IMR-90 (cell line): ENCODE measurements around the gene CDC25B. TPM values are rescaled to one million over a fixed set of nuclear protein-coding genes. Genes with fewer than 3 reads are reported as not detected.

ENCODE experiments used
- ATAC-seq: fragments of 200-7000 bp; cut with Tn5 transposase; 2 replicates; pipeline ENCODE4 v1.9.1; 2020; ENCODE audit warnings: low read depth, mild to moderate bottlenecking, moderate library complexity
- BruUV-seq: library from RNA; stranded (reverse); fragments of 400-500 nt; replicated peaks from 2 replicates; lab custom pipeline; 2021; lab: Mats Ljungman, UMichigan
- CTCF ChIA-PET: fragments of 300-600 bp; formaldehyde crosslinking; extraction: SDS; loops from one replicate; lab custom pipeline; 2021; ENCODE audit warnings: antibody characterized with exemption; lab: Yijun Ruan, JAX
- POLR2A ChIA-PET: fragments of 300-600 bp; sonication (Branson Sonifier 250); formaldehyde crosslinking; loops from one replicate; lab custom pipeline; 2022; ENCODE audit warnings: antibody characterized with exemption; ENCODE audit not compliant: unreplicated experiment; lab: Charles Lee
- DNase-seq: peaks from one replicate; pipeline ENCODE4 v3.0.0; 2013
- H2AFZ ChIP-seq: replicated peaks from 2 replicates; pipeline ENCODE3; 2013; ENCODE audit warnings: low read length, mild to moderate bottlenecking; ENCODE audit not compliant: poor library complexity
- H2AK5ac ChIP-seq: 2 replicates; pipeline ENCODE4 v1.6.1; 2013; ENCODE audit warnings: low read depth, low read length, inconsistent platforms
- H2AK9ac ChIP-seq: replicated peaks from 2 replicates; pipeline ENCODE3; 2013; ENCODE audit warnings: mild to moderate bottlenecking, low read depth, low read length, moderate library complexity; ENCODE audit not compliant: poor library complexity
- H2BK120ac ChIP-seq: 2 replicates; pipeline ENCODE4 v1.6.1; 2013; ENCODE audit warnings: low read depth, low read length, inconsistent platforms
- H2BK15ac ChIP-seq: 3 replicates; pipeline ENCODE4 v1.6.1; 2013; ENCODE audit warnings: low read depth, low read length, inconsistent platforms
- H2BK20ac ChIP-seq: 2 replicates; pipeline ENCODE4 v1.6.1; 2013; ENCODE audit warnings: low read depth, mild to moderate bottlenecking, inconsistent platforms, low read length, moderate library complexity
- H2BK5ac ChIP-seq: 2 replicates; pipeline ENCODE4 v1.6.1; 2013; ENCODE audit warnings: mild to moderate bottlenecking, low read depth, low read length, inconsistent platforms; ENCODE audit not compliant: poor library complexity, severe bottlenecking
- H3K14ac ChIP-seq: replicated peaks from 2 replicates; pipeline ENCODE4 v1.6.1; 2013; ENCODE audit warnings: low read depth, low read length, inconsistent platforms
- H3K18ac ChIP-seq: 2 replicates; pipeline ENCODE4 v1.6.1; 2013; ENCODE audit warnings: low read depth, low read length, control low read depth
- H3K23ac ChIP-seq: 2 replicates; pipeline ENCODE4 v1.6.1; 2013; ENCODE audit warnings: low read depth, low read length, inconsistent platforms
- H3K27ac ChIP-seq: 2 replicates; pipeline ENCODE4 v1.5.1; 2013; ENCODE audit warnings: mild to moderate bottlenecking, control low read depth, low read length; ENCODE audit not compliant: insufficient read depth
- H3K27me3 ChIP-seq: 2 replicates; pipeline ENCODE4 v1.6.1; 2013; ENCODE audit warnings: low read length; ENCODE audit not compliant: control insufficient read depth, insufficient read depth
- H3K36me3 ChIP-seq: 2 replicates; pipeline ENCODE4 v1.6.1; 2013; ENCODE audit warnings: low read length, mixed read lengths; ENCODE audit not compliant: control insufficient read depth, insufficient read depth
- H3K4ac ChIP-seq: 2 replicates; pipeline ENCODE4 v1.6.1; 2013; ENCODE audit warnings: low read depth, low read length, inconsistent platforms
- H3K4me1 ChIP-seq: 2 replicates; pipeline ENCODE4 v1.6.1; 2013; ENCODE audit warnings: low read length, mixed read lengths; ENCODE audit not compliant: control insufficient read depth, insufficient read depth
- H3K4me2 ChIP-seq: 2 replicates; pipeline ENCODE4 v1.6.1; 2013; ENCODE audit warnings: low read depth, mild to moderate bottlenecking, control low read depth, low read length, moderate library complexity
- H3K4me3 ChIP-seq: 2 replicates; pipeline ENCODE4 v1.5.1; 2013; ENCODE audit warnings: low read depth, mild to moderate bottlenecking, control low read depth, low read length, moderate library complexity; ENCODE audit not compliant: insufficient read depth
- H3K56ac ChIP-seq: 2 replicates; pipeline ENCODE4 v1.6.1; 2013; ENCODE audit warnings: low read length, inconsistent platforms; ENCODE audit not compliant: insufficient read depth; ENCODE audit errors: extremely low read depth
- H3K79me1 ChIP-seq, 2 experiments: 2 replicates each; pipeline ENCODE4 v1.6.1; 2013; ENCODE audit warnings: low read length in 2 of 2, inconsistent platforms in 1 of 2, low read depth in 1 of 2
- H3K9ac ChIP-seq: 2 replicates; pipeline ENCODE4 v1.6.1; 2013; ENCODE audit warnings: low read depth, low read length, control low read depth
- H3K9me1 ChIP-seq: 2 replicates; pipeline ENCODE4 v1.6.1; 2013; ENCODE audit warnings: low read length, inconsistent platforms; ENCODE audit not compliant: insufficient read depth
- H3K9me3 ChIP-seq: 2 replicates; pipeline ENCODE4 v1.6.1; 2013; ENCODE audit warnings: low read length; ENCODE audit not compliant: control insufficient read depth, insufficient read depth
- H4K20me1 ChIP-seq: 2 replicates; pipeline ENCODE4 v1.6.1; 2013; ENCODE audit warnings: low read length, inconsistent platforms; ENCODE audit not compliant: insufficient read depth
- H4K5ac ChIP-seq: 2 replicates; pipeline ENCODE4 v1.6.1; 2013; ENCODE audit warnings: mild to moderate bottlenecking, low read depth, low read length, control low read depth
- H4K8ac ChIP-seq, 2 experiments: 2 replicates each; pipeline ENCODE4 v1.6.1; 2013; ENCODE audit warnings: low read depth in 2 of 2, low read length in 2 of 2, control low read depth in 1 of 2, inconsistent platforms in 1 of 2
- H4K91ac ChIP-seq: 2 replicates; pipeline ENCODE4 v1.6.1; 2013; ENCODE audit warnings: low read depth, low read length, inconsistent platforms; ENCODE audit not compliant: insufficient read depth
- BHLHE40 ChIP-seq: fragments of 150-350 bp; IDR thresholded peaks from 2 replicates; pipeline ENCODE4 v1.6.1; 2016; ENCODE audit warnings: mild to moderate bottlenecking, low read depth, low read length
- CEBPB ChIP-seq: IDR thresholded peaks from 2 replicates; pipeline ENCODE4 v1.6.1; 2012; ENCODE audit warnings: low read depth, low read length, improper control_type of control experiment
- CHD1 ChIP-seq: IDR thresholded peaks from 2 replicates; pipeline ENCODE4 v1.6.1; 2012; ENCODE audit warnings: low read depth, low read length, improper control_type of control experiment
- FOS ChIP-seq: fragments of 150-350 bp; IDR thresholded peaks from 2 replicates; pipeline ENCODE4 v1.6.1; 2016; ENCODE audit warnings: low read depth, low read length
- MAFK ChIP-seq: IDR thresholded peaks from 2 replicates; pipeline ENCODE4 v1.6.1; 2012; ENCODE audit warnings: low read depth, low read length, improper control_type of control experiment
- MAZ ChIP-seq: IDR thresholded peaks from 2 replicates; pipeline ENCODE4 v1.6.1; 2012; ENCODE audit warnings: low read depth, mild to moderate bottlenecking, low read length, improper control_type of control experiment, moderate library complexity, borderline replicate concordance
- MXI1 ChIP-seq: IDR thresholded peaks from 2 replicates; pipeline ENCODE4 v1.6.1; 2012; ENCODE audit warnings: low read depth, mild to moderate bottlenecking, low read length, moderate library complexity, borderline replicate concordance
- NFE2L2 ChIP-seq: fragments of 150-350 bp; IDR thresholded peaks from 2 replicates; pipeline ENCODE4 v1.6.1; 2016; ENCODE audit warnings: low read depth, mild to moderate bottlenecking, low read length
- POLR2A ChIP-seq: IDR thresholded peaks from 2 replicates; pipeline ENCODE4 v1.6.1; 2012; ENCODE audit warnings: mild to moderate bottlenecking, low read depth, low read length
- RAD21 ChIP-seq: IDR thresholded peaks from 2 replicates; pipeline ENCODE4 v1.6.1; 2012; ENCODE audit warnings: low read length, improper control_type of control experiment
- RCOR1 ChIP-seq: IDR thresholded peaks from 2 replicates; pipeline ENCODE4 v1.6.1; 2012; ENCODE audit warnings: mild to moderate bottlenecking, low read length, improper control_type of control experiment; ENCODE audit not compliant: insufficient replicate concordance
- RFX5 ChIP-seq: IDR thresholded peaks from 2 replicates; pipeline ENCODE4 v1.8.0; 2012; ENCODE audit warnings: low read depth, mild to moderate bottlenecking, low read length, moderate library complexity
- SMC3 ChIP-seq: fragments of 150-350 bp; IDR thresholded peaks from 2 replicates; pipeline ENCODE4 v1.6.1; 2016; ENCODE audit warnings: low read depth, mild to moderate bottlenecking, antibody characterized with exemption, low read length, moderate library complexity
- WGBS, 2 experiments: methylation state at CpG; one replicate each; pipeline versions ENCODE4 v1.1.5 to v1.1.7; 2013; ENCODE audit warnings: missing lambda C conversion rate in 2 of 2; ENCODE audit not compliant: insufficient read length in 1 of 2; ENCODE audit errors: extremely low coverage in 2 of 2; 5-methylcytosine and 5-hydroxymethylcytosine counted together
- dilution Hi-C: fragments of 300-500 bp; cut with HindIII; formaldehyde crosslinking; loops from one replicate; pipeline ENCODE4 v1.14.3; 2018; ENCODE audit warnings: low sequenced_read_pairs; ENCODE audit not compliant: unreplicated experiment
- in situ Hi-C: fragments of 300-500 bp; cut with MboI; formaldehyde crosslinking; loops from 3 replicates; pipeline ENCODE4 v1.14.3; 2019; ENCODE audit warnings: low sequenced_read_pairs, inconsistent platforms, mixed read lengths
- intact Hi-C: fragments of 100-400 bp; cut with micrococcal nuclease; formaldehyde crosslinking; loops from 2 replicates; pipeline ENCODE4 v1.10.0; 2022
- polyA plus RNA-seq, 3 experiments: library from polyadenylated mRNA; depleted of rRNA; stranded (reverse); fragments of >200 nt; gene quantifications; 2 replicates each; pipeline ENCODE4 v1.2.3, GENCODE V29; 2012; ENCODE audit warnings: low replicate concordance in 1 of 3
- total RNA-seq: library from RNA; depleted of rRNA; stranded (reverse); fragments of >200 nt; gene quantifications from 2 replicates; pipeline ENCODE4 v1.2.3, GENCODE V29; 2012
- TF ChIP-seq, protein P1 (sequence below): fragments of 150-350 bp; IDR thresholded peaks from 2 replicates; pipeline ENCODE4 v1.6.1; 2016; ENCODE audit warnings: low read depth, mild to moderate bottlenecking, low read length, moderate library complexity, borderline replicate concordance
- TF ChIP-seq, protein P2 (sequence below): fragments of 150-350 bp; IDR thresholded peaks from 2 replicates; pipeline ENCODE4 v1.6.1; 2017; ENCODE audit warnings: mild to moderate bottlenecking, antibody characterized with exemption, low read length, low read depth
- TF ChIP-seq, protein P3 (sequence below): conservative IDR thresholded peaks from 2 replicates; pipeline ENCODE4 v1.5.1; 2012; ENCODE audit warnings: mild to moderate bottlenecking, low read depth, low read length, improper control_type of control experiment

The CDC25B gene
- total and polyA plus RNA-seq, 2 of the 4 experiments (the other 2 are of a cell fraction), result 14.5 to 50.5 TPM

DNA sequence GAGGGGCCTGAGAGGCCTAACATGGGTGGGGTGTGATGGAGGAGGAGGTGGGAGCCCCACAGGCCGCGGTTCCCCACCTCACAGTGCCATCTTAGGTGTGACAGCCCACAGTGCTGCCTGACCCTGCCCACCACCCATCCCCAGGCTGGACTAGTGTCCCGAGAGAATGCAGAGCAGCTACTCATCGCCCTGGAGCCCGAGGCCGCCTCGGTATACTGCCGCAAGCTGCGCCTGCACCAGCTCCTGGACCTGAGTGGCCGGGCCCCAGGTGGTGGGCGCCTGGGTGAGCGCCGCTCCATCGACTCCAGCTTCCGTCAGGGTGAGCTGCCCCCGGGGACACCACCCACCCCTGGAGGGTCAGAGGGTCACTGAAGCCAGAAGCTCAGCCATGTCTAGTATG is 48.0 kb upstream of the CDC25B start:
- intact Hi-C loops, result no loop called here
- Histone ChIP-seq H3K4me3 (no peak overlapping the region), H3K9ac (no peak overlapping the region), H4K8ac (no peak overlapping the region), H2BK15ac (no peak overlapping the region), H4K20me1 (0 out of 2 replicates have a peak, but pooled peaks cover 6% of the 10 kb centered on the region), H4K5ac (no peak overlapping the region), H3K14ac (no peak overlapping the region), H3K79me1 (no peaks in the 10 kb centered on the region), H3K4me2 (no peak overlapping the region), H4K91ac (no peak overlapping the region), H3K36me3 (peaks cover 2% of the 10 kb centered on the region), H2BK20ac (no peak overlapping the region), H3K18ac (no peak overlapping the region), H2AK9ac (no peak overlapping the region), H3K56ac (no peak overlapping the region), H3K27ac (no peak overlapping the region), H3K9me1 (no peaks in the 10 kb centered on the region), H3K4ac (no peak overlapping the region), H3K4me1 (no peaks in the 10 kb centered on the region), H2BK120ac (no peak overlapping the region), H2BK5ac (no peak overlapping the region), H3K27me3 (peaks cover 12% of the 10 kb centered on the region), H2AK5ac (no peak overlapping the region), H3K23ac (no peak overlapping the region), H2AFZ (no peak overlapping the region), H3K9me3 (no peaks in the 10 kb centered on the region)
- ChIA-PET POLR2A (interaction anchor here (0.6 kb wide), 1 partner anchor 26 kb away, joined by 7 read pairs; no protein-coding TSS in a partner anchor), CTCF (interaction anchor here (0.5 to 1.3 kb wide), 2 partner anchors 10 to 71 kb away, joined by 3 read pairs; no protein-coding TSS in a partner anchor)
- TF ChIP-seq BHLHE40, result no peak
- no peak for TF ChIP-seq MXI1
- TF ChIP-seq CHD1, result no peak
- no peak for TF ChIP-seq RFX5
- TF ChIP-seq MAZ, result no peak
- TF ChIP-seq, protein P1, sequence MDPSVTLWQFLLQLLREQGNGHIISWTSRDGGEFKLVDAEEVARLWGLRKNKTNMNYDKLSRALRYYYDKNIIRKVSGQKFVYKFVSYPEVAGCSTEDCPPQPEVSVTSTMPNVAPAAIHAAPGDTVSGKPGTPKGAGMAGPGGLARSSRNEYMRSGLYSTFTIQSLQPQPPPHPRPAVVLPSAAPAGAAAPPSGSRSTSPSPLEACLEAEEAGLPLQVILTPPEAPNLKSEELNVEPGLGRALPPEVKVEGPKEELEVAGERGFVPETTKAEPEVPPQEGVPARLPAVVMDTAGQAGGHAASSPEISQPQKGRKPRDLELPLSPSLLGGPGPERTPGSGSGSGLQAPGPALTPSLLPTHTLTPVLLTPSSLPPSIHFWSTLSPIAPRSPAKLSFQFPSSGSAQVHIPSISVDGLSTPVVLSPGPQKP, result no peak
- no peak for TF ChIP-seq POLR2A
- TF ChIP-seq RAD21, result no peak
- TF ChIP-seq, protein P2, sequence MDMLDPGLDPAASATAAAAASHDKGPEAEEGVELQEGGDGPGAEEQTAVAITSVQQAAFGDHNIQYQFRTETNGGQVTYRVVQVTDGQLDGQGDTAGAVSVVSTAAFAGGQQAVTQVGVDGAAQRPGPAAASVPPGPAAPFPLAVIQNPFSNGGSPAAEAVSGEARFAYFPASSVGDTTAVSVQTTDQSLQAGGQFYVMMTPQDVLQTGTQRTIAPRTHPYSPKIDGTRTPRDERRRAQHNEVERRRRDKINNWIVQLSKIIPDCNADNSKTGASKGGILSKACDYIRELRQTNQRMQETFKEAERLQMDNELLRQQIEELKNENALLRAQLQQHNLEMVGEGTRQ, result no peak
- no peak for TF ChIP-seq NFE2L2
- no peak for TF ChIP-seq CEBPB
- no peak for TF ChIP-seq MAFK
- no peak for TF ChIP-seq SMC3
- TF ChIP-seq FOS, result no peak
- no peak for TF ChIP-seq RCOR1
- TF ChIP-seq, protein P3, sequence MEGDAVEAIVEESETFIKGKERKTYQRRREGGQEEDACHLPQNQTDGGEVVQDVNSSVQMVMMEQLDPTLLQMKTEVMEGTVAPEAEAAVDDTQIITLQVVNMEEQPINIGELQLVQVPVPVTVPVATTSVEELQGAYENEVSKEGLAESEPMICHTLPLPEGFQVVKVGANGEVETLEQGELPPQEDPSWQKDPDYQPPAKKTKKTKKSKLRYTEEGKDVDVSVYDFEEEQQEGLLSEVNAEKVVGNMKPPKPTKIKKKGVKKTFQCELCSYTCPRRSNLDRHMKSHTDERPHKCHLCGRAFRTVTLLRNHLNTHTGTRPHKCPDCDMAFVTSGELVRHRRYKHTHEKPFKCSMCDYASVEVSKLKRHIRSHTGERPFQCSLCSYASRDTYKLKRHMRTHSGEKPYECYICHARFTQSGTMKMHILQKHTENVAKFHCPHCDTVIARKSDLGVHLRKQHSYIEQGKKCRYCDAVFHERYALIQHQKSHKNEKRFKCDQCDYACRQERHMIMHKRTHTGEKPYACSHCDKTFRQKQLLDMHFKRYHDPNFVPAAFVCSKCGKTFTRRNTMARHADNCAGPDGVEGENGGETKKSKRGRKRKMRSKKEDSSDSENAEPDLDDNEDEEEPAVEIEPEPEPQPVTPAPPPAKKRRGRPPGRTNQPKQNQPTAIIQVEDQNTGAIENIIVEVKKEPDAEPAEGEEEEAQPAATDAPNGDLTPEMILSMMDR, result no peak
- dilution Hi-C loops, result no loop called here
- in situ Hi-C loops, result no loop called here
- WGBS, 2 experiments, result 100% methylated on average over 10 of the region's 16 CpGs; no CpG with 5 or more reads in 1 of the 2 experiments
- DNase-seq (no peak), ATAC-seq (no peak)
- BruUV-seq, result no TSS peak
